ENCODE data around the gene RNF169. TPM values are rescaled to one million over a fixed set of nuclear protein-coding genes. Genes with fewer than 3 reads are reported as not detected.

The RNF169 gene
- total RNA-seq, 4 donors from 2014 or later = 18.5 to 21.6 (median 19.1) TPM

GRCh38 chr11:74784726-74785125, 36.1 kb downstream of the RNF169 start:
- no peak for TF ChIP-seq CTCF (IDR thresholded peaks at IDR 0.05; ENCODE audit: low read depth)

DNA sequence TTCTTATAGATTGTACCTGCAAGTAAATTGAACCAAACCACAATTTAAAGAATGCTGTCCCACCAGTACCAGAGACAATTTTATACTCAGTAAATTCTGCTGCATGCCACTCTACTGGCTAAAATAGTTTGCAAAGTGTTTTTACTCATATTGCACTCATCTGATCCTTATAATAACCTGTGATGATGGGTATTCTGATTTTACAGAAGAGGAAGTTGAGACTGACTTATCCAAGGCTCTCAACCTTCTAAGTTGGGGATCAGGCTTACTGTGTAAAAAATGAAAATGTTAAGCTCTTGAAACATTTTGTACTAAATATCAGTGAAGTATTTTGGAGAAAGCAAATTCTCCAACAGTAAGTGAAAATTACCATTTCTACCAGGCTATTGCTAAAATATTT, 37.9 kb downstream of the RNF169 start:
- no peak for TF ChIP-seq CTCF (IDR thresholded peaks at IDR 0.05; ENCODE audit: low read depth)

DNA sequence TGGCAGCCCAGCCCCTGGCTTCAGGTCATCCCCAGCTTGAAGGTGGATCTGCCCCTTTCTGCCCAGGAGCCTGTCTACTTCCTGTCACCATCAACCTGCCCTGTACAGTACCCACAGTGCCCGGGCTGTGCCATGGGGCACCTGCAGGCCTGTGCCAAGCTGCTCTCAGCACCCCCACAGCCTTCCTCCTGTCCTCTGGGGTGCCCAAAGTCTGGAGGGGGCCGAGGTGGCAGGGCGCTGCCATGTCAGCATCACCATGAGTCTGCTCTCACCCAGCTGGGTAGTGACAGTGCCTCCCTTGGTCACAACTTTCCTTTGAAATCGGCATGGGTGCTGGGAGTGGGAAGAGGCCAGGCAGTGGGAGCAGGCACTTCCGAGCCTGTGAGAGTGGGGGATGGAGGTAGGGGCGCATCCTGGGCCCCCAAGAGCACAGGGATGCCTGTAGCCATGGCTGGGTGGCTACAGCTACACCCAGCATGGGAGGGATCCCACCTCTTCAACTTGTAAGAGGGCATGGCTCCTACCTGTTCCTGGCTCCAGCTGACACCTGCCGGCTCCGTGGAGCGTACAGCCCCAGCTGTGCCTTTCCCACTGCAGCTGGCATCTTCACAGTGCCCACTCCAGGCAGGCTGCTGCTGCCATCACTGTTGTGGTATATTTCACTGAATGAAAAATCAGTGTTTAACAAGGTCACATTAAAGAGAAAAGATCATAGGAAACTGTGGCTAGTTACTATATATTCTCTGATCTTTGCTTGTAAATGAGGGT, 42.9 kb downstream of the RNF169 start:
- no peak for TF ChIP-seq CTCF (IDR thresholded peaks at IDR 0.05; ENCODE audit: low read depth)

DNA sequence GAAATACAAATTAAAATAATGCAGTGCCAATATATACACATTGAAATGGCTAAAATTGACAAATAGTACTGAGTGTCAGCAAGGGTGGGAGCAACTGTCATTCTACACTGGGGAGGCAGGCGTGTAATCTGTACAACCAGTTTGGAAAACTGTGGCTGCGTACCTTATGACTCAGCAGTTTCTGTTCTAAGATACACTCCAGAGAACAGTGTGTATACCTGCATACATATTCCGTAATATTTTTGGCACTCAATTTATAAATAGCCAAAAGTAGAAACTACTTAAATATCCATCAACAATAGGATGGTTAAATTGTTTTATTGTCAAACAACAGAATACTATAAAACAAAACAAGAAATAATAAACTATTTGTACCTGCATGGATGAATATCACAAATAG, 57.6 kb downstream of the RNF169 start:
- no peak for TF ChIP-seq CTCF (IDR thresholded peaks at IDR 0.05; ENCODE audit: low read depth)

DNA sequence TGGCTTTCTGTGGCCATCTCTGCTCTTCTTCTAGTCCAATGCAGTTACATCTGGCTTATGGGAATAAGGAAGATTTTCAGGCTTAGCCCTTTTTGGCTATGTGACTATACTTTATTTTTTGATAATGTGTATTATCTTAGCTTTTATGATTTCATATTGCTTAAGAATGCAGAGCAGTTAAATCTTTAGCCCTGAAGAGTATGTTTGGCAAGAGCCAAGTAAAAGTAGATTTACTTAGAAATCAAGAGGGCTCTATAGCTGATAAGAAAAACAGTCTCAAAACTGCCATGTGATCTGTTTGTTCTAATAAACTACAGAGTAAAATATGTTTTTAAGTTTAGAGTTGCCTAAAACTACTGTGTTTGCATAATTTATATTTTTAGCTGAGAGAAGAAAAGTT, 61.2 kb downstream of the RNF169 start:
- TF ChIP-seq CTCF (IDR thresholded peaks at IDR 0.05; ENCODE audit: low read depth) = no peak

DNA sequence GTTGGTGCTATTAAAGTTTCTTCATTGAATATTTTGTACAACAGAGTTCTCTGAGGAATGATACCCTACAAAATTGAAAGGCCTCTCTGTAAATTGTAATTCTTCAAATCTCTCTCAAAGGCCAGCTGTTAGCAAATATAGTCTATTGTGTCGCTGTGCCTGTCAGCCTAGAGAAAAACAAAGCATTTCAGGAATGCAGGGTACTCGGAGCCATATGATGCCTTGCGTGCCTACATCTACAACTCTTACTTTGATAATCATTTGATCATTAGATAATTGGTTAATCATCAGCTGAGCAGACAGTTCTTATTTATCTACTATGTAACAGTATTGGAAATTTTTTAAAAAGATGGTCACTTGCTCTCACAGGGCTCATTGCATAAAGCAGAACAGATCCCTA, 67.3 kb downstream of the RNF169 start:
- TF ChIP-seq CTCF (IDR thresholded peaks at IDR 0.05; ENCODE audit: low read depth) = no peak

- TF ChIP-seq CTCF (IDR thresholded peaks at IDR 0.05; ENCODE audit: low read depth) = no peak
Observed at GRCh38 chr11:74816664-74817063, 68.0 kb downstream of the RNF169 start.

Measured in subcutaneous adipose tissue (tissue), 4 donors.